ENCODE results near the gene C1QTNF8. TPM values are rescaled to one million over a fixed set of nuclear protein-coding genes. Genes with fewer than 3 reads are reported as not detected.

Gene C1QTNF8
- total RNA-seq, 4 donors from 2014 or later: not detected

DNA sequence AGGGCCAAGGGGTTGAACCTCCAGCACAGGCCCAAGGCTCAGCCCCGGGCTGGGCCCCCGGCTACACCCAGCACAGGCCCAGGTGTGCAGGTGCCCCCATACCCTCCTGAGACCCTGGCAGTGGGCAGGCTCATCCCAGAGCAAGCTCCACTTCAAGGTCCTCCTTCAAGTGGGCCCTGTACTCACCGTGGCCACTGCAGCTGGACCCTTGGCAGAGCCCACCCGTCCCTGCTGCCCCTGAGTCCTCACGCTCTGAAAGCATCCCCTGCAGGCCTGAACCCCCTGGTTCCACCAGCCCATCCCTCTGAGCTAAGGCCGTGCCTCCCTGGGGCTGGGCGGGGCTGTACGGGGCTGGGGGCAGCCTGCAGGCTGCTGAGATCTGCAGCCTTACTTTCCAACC, 45.7 kb upstream of the C1QTNF8 start:
- Histone ChIP-seq H3K27me3 (no peaks in the 10 kb centered on the region), H3K4me3 (no peak overlapping the region), H3K27ac (no peak overlapping the region), H3K9me3 (no peaks in the 10 kb centered on the region), H3K4me1 (no peaks in the 10 kb centered on the region), H3K36me3 (no peaks in the 10 kb centered on the region)
- DNase-seq: no peak
- no peak for TF ChIP-seq POLR2A (IDR thresholded peaks at IDR 0.05)
- TF ChIP-seq, protein P1, sequence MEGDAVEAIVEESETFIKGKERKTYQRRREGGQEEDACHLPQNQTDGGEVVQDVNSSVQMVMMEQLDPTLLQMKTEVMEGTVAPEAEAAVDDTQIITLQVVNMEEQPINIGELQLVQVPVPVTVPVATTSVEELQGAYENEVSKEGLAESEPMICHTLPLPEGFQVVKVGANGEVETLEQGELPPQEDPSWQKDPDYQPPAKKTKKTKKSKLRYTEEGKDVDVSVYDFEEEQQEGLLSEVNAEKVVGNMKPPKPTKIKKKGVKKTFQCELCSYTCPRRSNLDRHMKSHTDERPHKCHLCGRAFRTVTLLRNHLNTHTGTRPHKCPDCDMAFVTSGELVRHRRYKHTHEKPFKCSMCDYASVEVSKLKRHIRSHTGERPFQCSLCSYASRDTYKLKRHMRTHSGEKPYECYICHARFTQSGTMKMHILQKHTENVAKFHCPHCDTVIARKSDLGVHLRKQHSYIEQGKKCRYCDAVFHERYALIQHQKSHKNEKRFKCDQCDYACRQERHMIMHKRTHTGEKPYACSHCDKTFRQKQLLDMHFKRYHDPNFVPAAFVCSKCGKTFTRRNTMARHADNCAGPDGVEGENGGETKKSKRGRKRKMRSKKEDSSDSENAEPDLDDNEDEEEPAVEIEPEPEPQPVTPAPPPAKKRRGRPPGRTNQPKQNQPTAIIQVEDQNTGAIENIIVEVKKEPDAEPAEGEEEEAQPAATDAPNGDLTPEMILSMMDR (IDR thresholded peaks at IDR 0.05): no peak

DNA sequence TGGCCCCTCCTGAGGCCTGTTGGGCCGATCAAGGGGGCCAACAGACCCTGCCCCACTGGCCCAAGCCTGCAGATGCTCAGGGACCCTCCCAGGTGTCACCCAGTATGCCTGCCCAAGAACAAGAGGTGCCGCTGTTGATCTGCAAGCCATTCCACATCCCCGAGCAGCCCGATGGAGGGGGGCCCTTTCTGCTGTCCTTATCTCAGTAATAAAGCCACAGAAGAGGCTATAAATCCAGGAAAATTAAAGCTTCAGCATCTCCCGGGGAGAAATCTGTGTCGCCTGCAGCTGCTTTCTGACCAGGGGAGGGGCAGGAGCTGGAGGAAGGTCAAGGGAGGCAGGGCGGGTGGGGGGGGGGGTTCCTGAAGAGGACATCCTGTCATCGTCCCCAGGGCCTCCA, 45.1 kb upstream of the C1QTNF8 start:
- Histone ChIP-seq H3K27ac (no peak overlapping the region), H3K4me1 (no peaks in the 10 kb centered on the region), H3K36me3 (no peaks in the 10 kb centered on the region), H3K27me3 (no peaks in the 10 kb centered on the region), H3K4me3 (no peak overlapping the region), H3K9me3 (no peaks in the 10 kb centered on the region)
- TF ChIP-seq, protein P1 (IDR thresholded peaks at IDR 0.05): no peak
- no peak for TF ChIP-seq POLR2A (IDR thresholded peaks at IDR 0.05)
- no peak for DNase-seq

DNA sequence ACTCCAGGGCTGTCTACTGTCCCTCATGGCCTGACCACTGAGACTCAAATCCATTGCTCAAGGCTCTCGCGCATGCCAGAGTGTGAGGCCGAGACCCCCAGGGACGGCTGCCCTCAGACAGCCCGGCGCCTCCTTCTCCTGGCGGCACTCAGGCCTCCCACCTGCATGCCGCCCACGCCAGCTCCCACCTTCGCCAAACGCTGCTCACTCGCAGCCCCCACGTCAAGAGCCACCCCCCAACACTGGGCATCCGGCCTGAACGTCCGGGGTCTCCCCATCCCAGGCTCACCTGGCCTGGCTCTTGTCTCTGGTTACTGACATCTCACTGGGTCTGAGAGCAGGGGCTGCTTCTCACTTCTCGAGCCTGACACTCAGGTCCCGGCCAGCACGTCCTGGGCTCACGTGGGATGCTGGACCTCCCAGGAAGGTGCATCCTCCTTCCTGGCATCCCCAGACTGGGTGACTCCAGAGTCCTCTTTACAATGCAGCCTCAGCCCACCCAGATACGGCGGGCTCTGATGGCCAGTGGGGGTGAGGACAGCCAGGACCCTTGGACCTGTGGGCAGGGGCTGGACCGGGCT, 44.6 kb upstream of the C1QTNF8 start:
- H3K27ac ChIP-seq: no peak overlapping the region
- DNase-seq: no peak
- H3K27me3 ChIP-seq: no peaks in the 10 kb centered on the region
- no peaks in the 10 kb centered on the region for H3K4me1 ChIP-seq
- no peaks in the 10 kb centered on the region for H3K9me3 ChIP-seq
- no peaks in the 10 kb centered on the region for H3K36me3 ChIP-seq
- TF ChIP-seq, protein P1 (IDR thresholded peaks at IDR 0.05): no peak
- no peak for TF ChIP-seq POLR2A (IDR thresholded peaks at IDR 0.05)
- no peak overlapping the region for H3K4me3 ChIP-seq

- Histone ChIP-seq H3K36me3 (no peaks in the 10 kb centered on the region), H3K27ac (no peak overlapping the region), H3K4me3 (no peak overlapping the region), H3K4me1 (no peaks in the 10 kb centered on the region), H3K9me3 (no peaks in the 10 kb centered on the region), H3K27me3 (no peaks in the 10 kb centered on the region)
- TF ChIP-seq POLR2A (IDR thresholded peaks at IDR 0.05): no peak
- TF ChIP-seq, protein P1 (IDR thresholded peaks at IDR 0.05): no peak
- peak in 1 of 3 donors; percentile 25 for DNase-seq
Measured at GRCh38 chr16:1137604-1138003, 41.6 kb upstream of the C1QTNF8 start.

DNA sequence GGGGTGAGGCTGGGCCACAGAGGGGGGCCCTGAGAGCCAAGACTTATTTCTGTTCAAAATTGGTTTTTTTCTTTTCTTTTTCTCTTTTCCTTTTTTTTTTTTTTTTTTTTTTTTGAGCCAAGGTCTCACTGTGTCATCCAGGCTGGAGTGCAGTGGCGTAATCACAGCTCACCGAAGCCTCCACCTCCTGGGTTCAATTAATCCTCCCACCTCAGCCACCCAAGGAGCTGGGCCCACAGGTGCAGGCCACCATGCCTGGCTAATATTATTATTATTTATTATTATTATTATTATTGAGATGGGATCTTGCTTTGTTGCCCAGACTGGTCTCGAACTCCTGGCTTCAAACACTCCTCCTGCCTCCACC, 39.4 kb upstream of the C1QTNF8 start:
- DNase-seq: no peak
- Histone ChIP-seq H3K36me3 (no peaks in the 10 kb centered on the region), H3K4me1 (no peaks in the 10 kb centered on the region), H3K27me3 (no peaks in the 10 kb centered on the region), H3K9me3 (no peaks in the 10 kb centered on the region), H3K27ac (no peak overlapping the region), H3K4me3 (no peak overlapping the region)
- TF ChIP-seq, protein P1 (IDR thresholded peaks at IDR 0.05): no peak
- no peak for TF ChIP-seq POLR2A (IDR thresholded peaks at IDR 0.05)

Data from Peyer's patch (tissue), 4 donors.